Neural progenitor cell (in vitro differentiated cells): ENCODE data around the gene VRK3.

Experiments
- CTCF ChIP-seq: fragments of 200-600 bp; sonication (generic); IDR thresholded peaks from 2 replicates; pipeline ENCODE4 v1.5.1; 2017; ENCODE audit warnings: antibody characterized with exemption, mild to moderate bottlenecking
- EZH2 ChIP-seq: fragments of 200-600 bp; sonication (generic); IDR thresholded peaks from 2 replicates; pipeline ENCODE4 v1.6.1; 2017; ENCODE audit warnings: antibody characterized with exemption, mild to moderate bottlenecking, moderate library complexity

- no peak for TF ChIP-seq CTCF
- no peak for TF ChIP-seq EZH2
Measured at GRCh38 chr19:50016225-50016807, 8.9 kb downstream of the VRK3 start.
